PC-9 (cell line): ENCODE results near the gene ZNF516. TPM values are rescaled to one million over a fixed set of nuclear protein-coding genes. Genes with fewer than 3 reads are reported as not detected.

Experiments used
- BruUV-seq: library from RNA; stranded (reverse); fragments of 400-500 nt; replicated peaks from 2 replicates; lab custom pipeline; 2021; lab: Mats Ljungman, UMichigan
- CTCF ChIA-PET: fragments of 300-600 bp; sonication (Branson Sonifier 250); formaldehyde crosslinking; loops from one replicate; lab custom pipeline; 2022; ENCODE audit warnings: antibody characterized with exemption; lab: Charles Lee
- POLR2A ChIA-PET: fragments of 300-600 bp; sonication (Branson Sonifier 250); formaldehyde crosslinking; loops from one replicate; lab custom pipeline; 2022; ENCODE audit warnings: antibody characterized with exemption; ENCODE audit not compliant: unreplicated experiment; lab: Charles Lee
- DNase-seq, 2 experiments: peaks; one replicate each; pipeline versions ENCODE4 v3.0.0 to v3.0.0-alpha.2; 2015 to 2022; ENCODE audit warnings: mixed read lengths in 1 of 2
- H2AFZ ChIP-seq: fragments of 200-600 bp; sonication (generic); 2 replicates; pipeline ENCODE4 v1.8.1; 2017; ENCODE audit warnings: antibody characterized with exemption
- H3F3A ChIP-seq: fragments of 200-600 bp; sonication (generic); 2 replicates; pipeline ENCODE4 v1.8.1; 2017; ENCODE audit warnings: antibody characterized with exemption, mild to moderate bottlenecking, low read depth; ENCODE audit not compliant: insufficient read depth
- H3K27ac ChIP-seq: fragments of 200-600 bp; sonication (generic); 2 replicates; pipeline ENCODE4 v1.6.1; 2016; ENCODE audit warnings: mixed run types
- H3K27me3 ChIP-seq: fragments of 200-600 bp; sonication (generic); 2 replicates; pipeline ENCODE4 v1.6.1; 2016; ENCODE audit warnings: low read depth, mixed run types; ENCODE audit not compliant: insufficient read depth
- H3K36me3 ChIP-seq: fragments of 200-600 bp; sonication (generic); 2 replicates; pipeline ENCODE4 v1.6.1; 2016; ENCODE audit warnings: low read depth, mixed run types
- H3K4me1 ChIP-seq: fragments of 200-600 bp; sonication (generic); replicated peaks from 2 replicates; pipeline ENCODE4 v1.6.1; 2016; ENCODE audit warnings: mixed run types; ENCODE audit not compliant: insufficient read depth
- H3K4me2 ChIP-seq: fragments of 200-600 bp; sonication (generic); 2 replicates; pipeline ENCODE4 v1.6.1; 2017; ENCODE audit warnings: mixed run types
- H3K4me3 ChIP-seq: fragments of 200-600 bp; sonication (generic); 2 replicates; pipeline ENCODE4 v1.6.1; 2016; ENCODE audit warnings: mixed run types
- H3K79me2 ChIP-seq: fragments of 200-600 bp; sonication (generic); 2 replicates; pipeline ENCODE4 v1.6.1; 2017; ENCODE audit warnings: low read depth, mixed run types
- H3K9me2 ChIP-seq: fragments of 200-600 bp; sonication (generic); 2 replicates; pipeline ENCODE4 v1.8.1; 2017; ENCODE audit warnings: mild to moderate bottlenecking; ENCODE audit not compliant: insufficient read depth
- H3K9me3 ChIP-seq: fragments of 200-600 bp; sonication (generic); 2 replicates; pipeline ENCODE4 v1.8.1; 2016; ENCODE audit warnings: low read depth; ENCODE audit not compliant: insufficient read depth
- H4K20me1 ChIP-seq: fragments of 200-600 bp; sonication (generic); 2 replicates; pipeline ENCODE4 v1.8.1; 2017; ENCODE audit not compliant: insufficient read depth
- EZH2 ChIP-seq: fragments of 200-600 bp; sonication (generic); IDR thresholded peaks from 2 replicates; pipeline ENCODE4 v1.8.0; 2017; ENCODE audit warnings: antibody characterized with exemption, low read depth
- intact Hi-C: fragments of 100-400 bp; cut with micrococcal nuclease; formaldehyde crosslinking; loops from one replicate; pipeline ENCODE4 v1.10.0; 2022; ENCODE audit not compliant: unreplicated experiment
- total RNA-seq: library from RNA; stranded (reverse); gene quantifications from 2 replicates; pipeline ENCODE4 v1.2.3, GENCODE V29; 2021
- TF ChIP-seq, protein P1 (sequence below): fragments of 200-600 bp; sonication (generic); conservative IDR thresholded peaks from 2 replicates; pipeline ENCODE4 v1.6.1; 2017; ENCODE audit warnings: mixed run types, antibody characterized with exemption, mild to moderate bottlenecking, moderate library complexity

Gene ZNF516
- total RNA-seq, 1 experiment from 2014 or later = 32.7 TPM

DNA sequence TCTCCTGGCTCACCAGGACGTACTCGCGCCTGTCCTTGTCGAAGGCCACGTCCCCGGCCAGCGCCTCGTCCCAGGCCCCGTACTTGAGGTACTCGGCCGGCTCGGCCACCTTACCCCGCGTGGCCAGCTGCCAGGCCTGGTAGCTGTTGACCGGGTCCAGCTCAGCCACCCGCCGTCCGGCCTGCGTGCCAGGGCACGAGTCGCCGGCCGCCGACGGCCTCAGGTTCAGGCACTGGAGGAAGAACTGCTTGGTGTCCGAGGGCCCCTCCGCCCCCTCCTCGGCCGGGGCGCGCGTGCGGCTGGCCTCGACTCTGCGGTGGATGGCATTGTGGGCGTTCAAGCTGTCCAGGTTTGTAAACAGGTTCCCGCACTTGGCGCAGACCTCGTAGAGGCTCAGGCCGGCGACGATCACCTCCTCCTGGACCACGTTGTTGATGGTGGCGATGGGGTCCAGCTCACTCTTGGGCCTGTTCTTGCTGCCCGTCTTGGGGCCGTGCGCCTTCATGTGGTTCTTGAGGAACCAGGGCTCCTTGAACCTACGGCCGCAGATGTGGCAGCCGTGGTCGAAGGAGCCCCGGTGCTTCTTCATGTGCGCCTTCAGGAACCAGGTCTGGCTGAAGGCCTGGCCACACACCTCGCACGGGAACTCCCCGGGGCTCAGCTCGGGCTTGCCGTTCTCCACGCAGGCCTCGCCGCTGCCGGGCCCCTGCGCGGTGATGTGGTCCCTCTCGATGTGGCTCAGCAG, 53.2 kb downstream of the ZNF516 start:
- no peaks in the 10 kb centered on the region for H3K27me3 ChIP-seq
- H2AFZ ChIP-seq = no peak overlapping the region
- no peaks in the 10 kb centered on the region for H3K9me3 ChIP-seq
- CTCF ChIA-PET = no interaction called here
- TF ChIP-seq, protein P1, sequence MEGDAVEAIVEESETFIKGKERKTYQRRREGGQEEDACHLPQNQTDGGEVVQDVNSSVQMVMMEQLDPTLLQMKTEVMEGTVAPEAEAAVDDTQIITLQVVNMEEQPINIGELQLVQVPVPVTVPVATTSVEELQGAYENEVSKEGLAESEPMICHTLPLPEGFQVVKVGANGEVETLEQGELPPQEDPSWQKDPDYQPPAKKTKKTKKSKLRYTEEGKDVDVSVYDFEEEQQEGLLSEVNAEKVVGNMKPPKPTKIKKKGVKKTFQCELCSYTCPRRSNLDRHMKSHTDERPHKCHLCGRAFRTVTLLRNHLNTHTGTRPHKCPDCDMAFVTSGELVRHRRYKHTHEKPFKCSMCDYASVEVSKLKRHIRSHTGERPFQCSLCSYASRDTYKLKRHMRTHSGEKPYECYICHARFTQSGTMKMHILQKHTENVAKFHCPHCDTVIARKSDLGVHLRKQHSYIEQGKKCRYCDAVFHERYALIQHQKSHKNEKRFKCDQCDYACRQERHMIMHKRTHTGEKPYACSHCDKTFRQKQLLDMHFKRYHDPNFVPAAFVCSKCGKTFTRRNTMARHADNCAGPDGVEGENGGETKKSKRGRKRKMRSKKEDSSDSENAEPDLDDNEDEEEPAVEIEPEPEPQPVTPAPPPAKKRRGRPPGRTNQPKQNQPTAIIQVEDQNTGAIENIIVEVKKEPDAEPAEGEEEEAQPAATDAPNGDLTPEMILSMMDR = no peak
- no peak for TF ChIP-seq EZH2
- no peak for DNase-seq
- no peak overlapping the region for H3K27ac ChIP-seq
- peaks cover 52% of the 10 kb centered on the region for H4K20me1 ChIP-seq
- H3K36me3 ChIP-seq = no peaks in the 10 kb centered on the region
- intact Hi-C loops = no loop called here
- H3K79me2 ChIP-seq = peaks cover 13% of the 10 kb centered on the region
- POLR2A ChIA-PET = no interaction called here
- H3K4me1 ChIP-seq = no peaks in the 10 kb centered on the region
- H3K9me2 ChIP-seq = no peaks in the 10 kb centered on the region
- no peaks in the 10 kb centered on the region for H3F3A ChIP-seq
- H3K4me2 ChIP-seq = no peak overlapping the region
- no peak overlapping the region for H3K4me3 ChIP-seq
- no TSS peak for BruUV-seq

DNA sequence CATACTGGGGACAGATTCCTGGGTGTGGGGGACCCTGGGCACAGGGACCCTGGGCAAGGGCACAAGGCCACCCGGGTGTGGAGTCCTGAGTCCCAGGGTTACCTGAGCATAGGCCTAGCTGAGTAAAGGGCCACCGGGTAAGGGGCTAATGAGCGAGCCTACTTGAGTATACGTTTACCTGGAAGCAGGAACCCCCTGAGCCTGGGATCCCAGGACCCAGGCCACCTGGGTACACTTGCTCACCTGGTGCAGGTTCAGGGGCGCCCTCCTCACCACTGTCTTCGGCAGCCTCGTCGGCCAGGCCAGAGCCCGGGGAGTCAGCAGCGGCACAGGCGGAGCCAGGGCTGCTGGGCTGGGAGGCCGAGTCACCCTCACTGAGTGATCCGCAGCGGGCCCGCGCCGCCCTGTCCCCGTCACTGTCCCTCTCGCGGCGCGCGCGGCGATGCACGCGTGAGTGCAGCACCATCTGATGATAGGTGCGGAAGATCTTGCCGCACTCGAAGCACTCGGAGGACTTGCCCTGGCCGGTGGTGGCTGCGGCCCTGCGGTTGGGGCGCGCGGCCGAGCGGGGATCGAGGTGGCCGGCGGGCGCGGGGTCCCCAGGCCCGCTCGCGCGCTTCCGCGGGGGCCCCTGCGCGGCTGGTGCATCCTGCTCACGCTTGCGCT, 53.9 kb downstream of the ZNF516 start:
- BruUV-seq = no TSS peak
- no peak overlapping the region for H3K4me2 ChIP-seq
- H4K20me1 ChIP-seq = peaks cover 58% of the 10 kb centered on the region
- ChIA-PET CTCF (no interaction called here), POLR2A (no interaction called here)
- intact Hi-C loops = no loop called here
- H3K79me2 ChIP-seq = peaks cover 13% of the 10 kb centered on the region
- no peak overlapping the region for H3K4me3 ChIP-seq
- no peak overlapping the region for H3K27ac ChIP-seq
- no peaks in the 10 kb centered on the region for H3F3A ChIP-seq
- TF ChIP-seq, protein P1 = no peak
- TF ChIP-seq EZH2 = no peak
- 0 out of 2 replicates have a peak, but pooled peaks cover 4% of the 10 kb centered on the region for H3K27me3 ChIP-seq
- H3K4me1 ChIP-seq = no peaks in the 10 kb centered on the region
- no peaks in the 10 kb centered on the region for H3K36me3 ChIP-seq
- H3K9me2 ChIP-seq = no peaks in the 10 kb centered on the region
- no peak overlapping the region for H2AFZ ChIP-seq
- no peak for DNase-seq
- no peaks in the 10 kb centered on the region for H3K9me3 ChIP-seq

DNA sequence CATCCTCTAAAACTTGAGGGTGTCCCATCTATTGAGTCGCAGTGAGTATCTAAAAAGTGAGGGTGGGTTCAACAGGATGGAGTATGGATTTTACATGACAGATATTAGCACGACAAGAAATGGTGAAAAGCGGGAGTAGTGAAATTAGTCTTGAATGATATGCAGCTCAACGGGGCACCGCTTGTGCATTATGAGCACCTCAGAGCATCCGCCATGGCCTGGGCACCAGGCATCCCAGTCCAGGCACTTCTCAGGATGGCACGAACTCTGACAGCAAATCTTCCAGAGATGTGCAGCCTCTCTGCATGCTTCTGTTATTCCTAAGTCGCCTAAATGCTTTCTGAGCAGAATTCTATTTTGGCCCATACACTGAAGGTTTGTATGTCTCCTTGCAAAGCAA, 57.1 kb downstream of the ZNF516 start:
- Histone ChIP-seq H3K4me3 (no peak overlapping the region), H3K4me2 (no peak overlapping the region), H2AFZ (no peak overlapping the region), H3K9me3 (no peaks in the 10 kb centered on the region), H3K36me3 (no peaks in the 10 kb centered on the region), H3K27me3 (peaks cover 4% of the 10 kb centered on the region; the same call in 1 of the 2 replicates), H3K27ac (no peak overlapping the region), H3K4me1 (no peaks in the 10 kb centered on the region), H4K20me1 (peaks cover 46% of the 10 kb centered on the region), H3K9me2 (no peaks in the 10 kb centered on the region), H3F3A (no peaks in the 10 kb centered on the region), H3K79me2 (0 out of 2 replicates have a peak, but pooled peaks cover 13% of the 10 kb centered on the region)
- BruUV-seq = no TSS peak
- ChIA-PET POLR2A (no interaction called here), CTCF (no interaction called here)
- no peak for DNase-seq
- TF ChIP-seq, protein P1 = no peak
- TF ChIP-seq EZH2 = no peak
- intact Hi-C loops = no loop called here
